SK-N-SH (cell line): Measurements from ENCODE around the gene ABCB4. TPM values are rescaled to one million over a fixed set of nuclear protein-coding genes. Genes with fewer than 3 reads are reported as not detected.

Experiments
- CTCF ChIA-PET: fragments of 300-600, 350-600 bp; formaldehyde crosslinking; extraction: SDS; loops from one replicate; lab custom pipeline; 2021; lab: Yijun Ruan, JAX
- POLR2A ChIA-PET: fragments of 350-600 bp; sonication (Branson Sonifier 250); formaldehyde crosslinking; extraction: SDS; loops from one replicate; lab custom pipeline; 2020; ENCODE audit warnings: antibody characterized with exemption, inconsistent platforms; lab: Yijun Ruan, JAX
- DNase-seq: peaks from one replicate; pipeline ENCODE4 v3.0.0; 2012
- H2AFZ ChIP-seq: fragments of 200-600 bp; sonication (generic); 2 replicates; pipeline ENCODE4 v1.8.1; 2016; ENCODE audit warnings: antibody characterized with exemption, mild to moderate bottlenecking, low read depth
- H3F3A ChIP-seq: fragments of 200-600 bp; sonication (generic); replicated peaks from 2 replicates; pipeline ENCODE3; 2016; ENCODE audit warnings: antibody characterized with exemption, mild to moderate bottlenecking; ENCODE audit not compliant: insufficient read depth
- H3K27ac ChIP-seq, 2 experiments: fragments of 200-500 bp in 1 of 2; fragments of 200-600 bp in 1 of 2; sonication (Bioruptor generic) in 1 of 2; sonication (generic), shearing (Covaris generic) in 1 of 2; 2 replicates each; pipeline versions ENCODE4 v1.5.1 to v1.6.1; 2014 to 2016; ENCODE audit warnings: low read depth in 2 of 2, inconsistent platforms in 1 of 2, low read length in 1 of 2, mild to moderate bottlenecking in 1 of 2, mixed read lengths in 1 of 2
- H3K27me3 ChIP-seq: fragments of 200-600 bp; sonication (generic), shearing (Covaris generic); 2 replicates; pipeline ENCODE4 v1.6.1; 2016; ENCODE audit warnings: mixed run types; ENCODE audit not compliant: insufficient read depth
- H3K36me3 ChIP-seq, 2 experiments: fragments of 200-500 bp in 1 of 2; fragments of 200-600 bp in 1 of 2; sonication (Bioruptor generic) in 1 of 2; sonication (generic) in 1 of 2; replicated peaks in 1 of 2; 2 replicates each; pipeline versions ENCODE3 to v1.5.1; 2014 to 2016; ENCODE audit warnings: low read length in 1 of 2, mild to moderate bottlenecking in 1 of 2; ENCODE audit not compliant: insufficient read depth in 2 of 2, control insufficient read depth in 1 of 2
- H3K4me1 ChIP-seq, 2 experiments: fragments of 200-500 bp in 1 of 2; fragments of 200-600 bp in 1 of 2; sonication (Bioruptor generic) in 1 of 2; sonication (generic), shearing (Covaris generic) in 1 of 2; 2 replicates each; pipeline versions ENCODE4 v1.5.1 to v1.6.1; 2014 to 2016; ENCODE audit warnings: low read depth in 1 of 2, low read length in 1 of 2, mixed run types in 1 of 2; ENCODE audit not compliant: insufficient read depth in 2 of 2, control insufficient read depth in 1 of 2
- H3K4me2 ChIP-seq: fragments of 200-600 bp; sonication (generic), shearing (Covaris generic); 2 replicates; pipeline ENCODE4 v1.6.1; 2017; ENCODE audit warnings: mixed run types
- H3K4me3 ChIP-seq, 2 experiments: fragments of 200-500 bp in 1 of 2; fragments of 200-600 bp in 1 of 2; sonication (Bioruptor generic) in 1 of 2; sonication (generic), shearing (Covaris generic) in 1 of 2; 2 replicates each; pipeline versions ENCODE4 v1.5.1 to v1.8.1; 2014 to 2016; ENCODE audit warnings: low read depth in 2 of 2, inconsistent platforms in 1 of 2, low read length in 1 of 2, mild to moderate bottlenecking in 1 of 2, mixed read lengths in 1 of 2, moderate library complexity in 1 of 2
- H3K79me2 ChIP-seq: fragments of 200-600 bp; sonication (generic); 2 replicates; pipeline ENCODE4 v1.8.1; 2017; ENCODE audit warnings: mild to moderate bottlenecking; ENCODE audit not compliant: insufficient read depth
- H3K9ac ChIP-seq: fragments of 200-600 bp; sonication (generic); 2 replicates; pipeline ENCODE4 v1.6.1; 2017; ENCODE audit warnings: mixed run types
- H3K9me2 ChIP-seq: fragments of 200-600 bp; sonication (generic); 2 replicates; pipeline ENCODE4 v1.6.1; 2017; ENCODE audit warnings: mixed run types
- H3K9me3 ChIP-seq: fragments of 200-600 bp; sonication (generic); 2 replicates; pipeline ENCODE4 v1.6.1; 2017; ENCODE audit warnings: mixed run types, mild to moderate bottlenecking, moderate library complexity
- H4K20me1 ChIP-seq: fragments of 200-600 bp; sonication (generic); 2 replicates; pipeline ENCODE4 v1.6.1; 2017; ENCODE audit warnings: mild to moderate bottlenecking, mixed run types; ENCODE audit not compliant: insufficient read depth
- CHD2 ChIP-seq: fragments of 150-350 bp; IDR thresholded peaks from 2 replicates; pipeline ENCODE4 v1.6.1; 2018; ENCODE audit warnings: low read length; ENCODE audit not compliant: partially characterized antibody
- CTCF ChIP-seq: fragments of 200-600 bp; sonication (generic); IDR thresholded peaks from 2 replicates; pipeline ENCODE4 v1.6.1; 2017; ENCODE audit warnings: antibody characterized with exemption, mild to moderate bottlenecking, moderate library complexity
- ELF1 ChIP-seq: IDR thresholded peaks from 2 replicates; pipeline ENCODE4 v1.4.0; 2012
- EP300 ChIP-seq, 2 experiments: IDR thresholded peaks; 2 replicates each; pipeline versions ENCODE4 v1.4.0 to v1.6.1; 2012; ENCODE audit warnings: borderline replicate concordance in 1 of 2, low read depth in 1 of 2, low read length in 1 of 2
- FOSL2 ChIP-seq: IDR thresholded peaks from 2 replicates; pipeline ENCODE4 v1.4.0; 2012; ENCODE audit warnings: low read depth, mild to moderate bottlenecking, moderate library complexity, borderline replicate concordance
- FOXM1 ChIP-seq: IDR thresholded peaks from 2 replicates; pipeline ENCODE4 v1.4.0; 2012; ENCODE audit warnings: low read depth, mild to moderate bottlenecking
- GATA2 ChIP-seq: sonication (generic); formaldehyde crosslinking; IDR thresholded peaks from 2 replicates; pipeline ENCODE4 v1.5.0; 2020; ENCODE audit warnings: mild to moderate bottlenecking, missing genetic modification reagents
- IRF3 ChIP-seq: fragments of 150-350 bp; IDR thresholded peaks from 2 replicates; pipeline ENCODE4 v1.6.1; 2016; ENCODE audit warnings: mild to moderate bottlenecking, low read depth, low read length
- JUND ChIP-seq: IDR thresholded peaks from 2 replicates; pipeline ENCODE4 v1.4.0; 2012
- MAX ChIP-seq: IDR thresholded peaks from 2 replicates; pipeline ENCODE4 v1.4.0; 2012; ENCODE audit warnings: low read depth
- MXI1 ChIP-seq: IDR thresholded peaks from 2 replicates; pipeline ENCODE4 v1.6.1; 2012; ENCODE audit warnings: mild to moderate bottlenecking, low read depth, low read length, improper control_type of control experiment
- NFIC ChIP-seq: IDR thresholded peaks from 2 replicates; pipeline ENCODE4 v1.4.0; 2012; ENCODE audit warnings: borderline replicate concordance
- NRF1 ChIP-seq: IDR thresholded peaks from 2 replicates; pipeline ENCODE4 v1.6.1; 2012; ENCODE audit warnings: low read depth, mild to moderate bottlenecking, low read length
- RAD21 ChIP-seq: IDR thresholded peaks from 2 replicates; pipeline ENCODE4 v1.6.1; 2012; ENCODE audit warnings: mild to moderate bottlenecking, low read length
- REST ChIP-seq: IDR thresholded peaks from 2 replicates; pipeline ENCODE4 v1.6.1; 2012; ENCODE audit warnings: mild to moderate bottlenecking, low read depth, low read length, moderate library complexity
- RFX5 ChIP-seq: IDR thresholded peaks from 2 replicates; pipeline ENCODE4 v1.6.1; 2012; ENCODE audit warnings: mild to moderate bottlenecking, improper control_type of control experiment, low read length
- SIN3A ChIP-seq: IDR thresholded peaks from 2 replicates; pipeline ENCODE4 v1.6.1; 2012; ENCODE audit warnings: low read depth, mild to moderate bottlenecking, low read length, moderate library complexity, borderline replicate concordance
- SMC3 ChIP-seq: IDR thresholded peaks from 2 replicates; pipeline ENCODE4 v1.6.1; 2012; ENCODE audit warnings: low read depth, low read length, improper control_type of control experiment
- YY1 ChIP-seq: IDR thresholded peaks from 2 replicates; pipeline ENCODE4 v1.4.0; 2012; ENCODE audit warnings: low read depth, mild to moderate bottlenecking
- ZBTB33 ChIP-seq: IDR thresholded peaks from 2 replicates; pipeline ENCODE4 v1.4.0; 2012; ENCODE audit warnings: low read depth, borderline replicate concordance
- WGBS: methylation state at CpG from one replicate; pipeline ENCODE4 v1.1.6; 2017; ENCODE audit warnings: low lambda C conversion rate; 5-methylcytosine and 5-hydroxymethylcytosine counted together
- polyA plus RNA-seq, 3 experiments: library from polyadenylated mRNA; depleted of rRNA; stranded (reverse); fragments of >200 nt; gene quantifications; 2 replicates each; pipeline ENCODE4 v1.2.3, GENCODE V29; 2012
- TF ChIP-seq, protein P1 (sequence below): fragments of 150-350 bp; IDR thresholded peaks from 2 replicates; pipeline ENCODE4 v1.6.1; 2017; ENCODE audit warnings: antibody characterized with exemption, low read length, low read depth, borderline replicate concordance
- TF ChIP-seq, protein P2 (sequence below): IDR thresholded peaks from 2 replicates; pipeline ENCODE4; 2012

ABCB4 gene
- polyA plus RNA-seq, 1 of the 3 experiments (the other 2 are of a cell fraction): 0.18 TPM

DNA sequence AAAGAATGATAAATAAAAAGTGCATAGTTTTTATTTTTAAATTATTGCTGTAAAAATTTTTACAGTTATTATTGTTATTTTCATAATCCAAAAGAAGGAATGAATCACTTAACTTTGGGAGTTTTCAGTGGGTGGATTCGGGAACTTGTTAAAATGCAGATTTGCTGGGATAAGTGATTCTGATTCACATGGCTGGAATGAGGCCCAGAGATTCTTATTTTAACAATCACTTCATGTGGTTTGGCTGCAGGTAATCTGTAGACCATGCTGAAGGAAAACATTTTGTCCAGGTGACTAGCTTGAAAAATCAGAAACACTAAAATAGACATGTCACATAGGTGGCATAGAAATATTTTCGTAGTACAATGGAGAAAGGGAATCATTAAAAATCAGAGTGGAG lies 116.1 kb downstream of the ABCB4 start:
- ChIA-PET POLR2A (no interaction called here), CTCF (interaction anchor here (1.1 kb wide), 1 partner anchor 14 kb away, joined by 4 read pairs; the partner anchor contains the start of gene CROT)
- Histone ChIP-seq H3K9ac (no peak overlapping the region), H3K4me3 (no peak overlapping the region), H3K27ac (no peak overlapping the region), H3K79me2 (no peaks in the 10 kb centered on the region), H3K36me3 (peaks cover 8 to 64% of the 10 kb centered on the region in 2 experiments), H3K9me3 (peaks cover 9% of the 10 kb centered on the region), H3F3A (peaks cover 10% of the 10 kb centered on the region), H3K9me2 (no peaks in the 10 kb centered on the region), H4K20me1 (no peaks in the 10 kb centered on the region), H2AFZ (no peak overlapping the region), H3K27me3 (no peaks in the 10 kb centered on the region), H3K4me2 (no peak overlapping the region), H3K4me1 (peaks cover 0 to 4% of the 10 kb centered on the region in 2 experiments; a peak in 1 of 4 replicates)
- TF ChIP-seq CHD2: no peak
- no peak for TF ChIP-seq SMC3
- peak; percentile 38; the same call in 1 of the 2 replicates for TF ChIP-seq FOSL2
- TF ChIP-seq, protein P1, sequence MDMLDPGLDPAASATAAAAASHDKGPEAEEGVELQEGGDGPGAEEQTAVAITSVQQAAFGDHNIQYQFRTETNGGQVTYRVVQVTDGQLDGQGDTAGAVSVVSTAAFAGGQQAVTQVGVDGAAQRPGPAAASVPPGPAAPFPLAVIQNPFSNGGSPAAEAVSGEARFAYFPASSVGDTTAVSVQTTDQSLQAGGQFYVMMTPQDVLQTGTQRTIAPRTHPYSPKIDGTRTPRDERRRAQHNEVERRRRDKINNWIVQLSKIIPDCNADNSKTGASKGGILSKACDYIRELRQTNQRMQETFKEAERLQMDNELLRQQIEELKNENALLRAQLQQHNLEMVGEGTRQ: no peak
- TF ChIP-seq NFIC: peak; percentile 35; the same call in 1 of the 2 replicates
- no peak for TF ChIP-seq RAD21
- no peak for TF ChIP-seq GATA2 (CRISPR knock-in tag)
- TF ChIP-seq REST: no peak
- TF ChIP-seq CTCF: no peak
- TF ChIP-seq IRF3: no peak
- TF ChIP-seq FOXM1: no peak
- no peak for TF ChIP-seq NRF1
- no peak for TF ChIP-seq SIN3A
- TF ChIP-seq YY1: no peak
- no peak for TF ChIP-seq ELF1
- TF ChIP-seq ZBTB33: no peak
- no peak for TF ChIP-seq MXI1
- peak; percentile 30 for TF ChIP-seq JUND
- no peak for TF ChIP-seq EP300 (IDR thresholded peaks at IDR 0.05; ENCODE audit: borderline replicate concordance in 1 of 2, low read depth in 1 of 2, low read length in 1 of 2)
- TF ChIP-seq RFX5: no peak
- TF ChIP-seq MAX: no peak
- TF ChIP-seq, protein P2, sequence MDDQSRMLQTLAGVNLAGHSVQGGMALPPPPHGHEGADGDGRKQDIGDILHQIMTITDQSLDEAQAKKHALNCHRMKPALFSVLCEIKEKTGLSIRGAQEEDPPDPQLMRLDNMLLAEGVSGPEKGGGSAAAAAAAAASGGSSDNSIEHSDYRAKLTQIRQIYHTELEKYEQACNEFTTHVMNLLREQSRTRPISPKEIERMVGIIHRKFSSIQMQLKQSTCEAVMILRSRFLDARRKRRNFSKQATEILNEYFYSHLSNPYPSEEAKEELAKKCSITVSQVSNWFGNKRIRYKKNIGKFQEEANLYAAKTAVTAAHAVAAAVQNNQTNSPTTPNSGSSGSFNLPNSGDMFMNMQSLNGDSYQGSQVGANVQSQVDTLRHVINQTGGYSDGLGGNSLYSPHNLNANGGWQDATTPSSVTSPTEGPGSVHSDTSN: no peak
- no peak for DNase-seq
- WGBS: 75% methylated on average over 2 of the region's 2 CpGs
